ENCODE measurements around the gene OR2V1. TPM values are rescaled to one million over a fixed set of nuclear protein-coding genes. Genes with fewer than 3 reads are reported as not detected.
"Not testable (repeated sequence)": the region's sequence is repeated elsewhere in the genome, so short reads cannot be mapped to it uniquely, and the experiment has no call there.

OR2V1 gene
- not detected for total RNA-seq (2021; fragmentation: NEBNext Ultra II Directional; extraction: Animal tissue kit (Norgen Biotek cat#: 25700))
- long read RNA-seq, result 0 reads

- Mint-ChIP-seq H3K4me1 (ENCODE audit: low read depth) (peaks cover 34% of the 10 kb centered on the region), H3K4me3 (no peak within 1 kb of the TSS), H3K36me3 (ENCODE audit: low read depth) (no peaks in the 10 kb centered on the region; the same call in 1 of the 2 replicates), H3K9me3 (no peaks in the 10 kb centered on the region), H3K27ac (no peak within 1 kb of the TSS), H3K27me3 (ENCODE audit: insufficient read depth) (peaks cover 5% of the 10 kb centered on the region)
- TF ChIP-seq, protein P1, sequence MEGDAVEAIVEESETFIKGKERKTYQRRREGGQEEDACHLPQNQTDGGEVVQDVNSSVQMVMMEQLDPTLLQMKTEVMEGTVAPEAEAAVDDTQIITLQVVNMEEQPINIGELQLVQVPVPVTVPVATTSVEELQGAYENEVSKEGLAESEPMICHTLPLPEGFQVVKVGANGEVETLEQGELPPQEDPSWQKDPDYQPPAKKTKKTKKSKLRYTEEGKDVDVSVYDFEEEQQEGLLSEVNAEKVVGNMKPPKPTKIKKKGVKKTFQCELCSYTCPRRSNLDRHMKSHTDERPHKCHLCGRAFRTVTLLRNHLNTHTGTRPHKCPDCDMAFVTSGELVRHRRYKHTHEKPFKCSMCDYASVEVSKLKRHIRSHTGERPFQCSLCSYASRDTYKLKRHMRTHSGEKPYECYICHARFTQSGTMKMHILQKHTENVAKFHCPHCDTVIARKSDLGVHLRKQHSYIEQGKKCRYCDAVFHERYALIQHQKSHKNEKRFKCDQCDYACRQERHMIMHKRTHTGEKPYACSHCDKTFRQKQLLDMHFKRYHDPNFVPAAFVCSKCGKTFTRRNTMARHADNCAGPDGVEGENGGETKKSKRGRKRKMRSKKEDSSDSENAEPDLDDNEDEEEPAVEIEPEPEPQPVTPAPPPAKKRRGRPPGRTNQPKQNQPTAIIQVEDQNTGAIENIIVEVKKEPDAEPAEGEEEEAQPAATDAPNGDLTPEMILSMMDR (IDR thresholded peaks at IDR 0.05), result no peak
- DNase-seq, result no peak
Observed at GRCh38 chr5:181130832-181131496, at the start of gene OR2V1. TSS of gene OR2V1 (minus strand) at chr5:181131169. CDS start at chr5:181125304, 5,865 bp downstream.

- not testable (repeated sequence) for DNase-seq; H3K4me3 Mint-ChIP-seq; H3K36me3 Mint-ChIP-seq (ENCODE audit: low read depth); H3K27ac Mint-ChIP-seq; H3K9me3 Mint-ChIP-seq
- Mint-ChIP-seq H3K27me3 (ENCODE audit: insufficient read depth) (peaks cover 16% of the 10 kb centered on the region), H3K4me1 (ENCODE audit: low read depth) (peaks cover 23% of the 10 kb centered on the region)
Observed at GRCh38 chr5:181177559-181177958, 46.6 kb upstream of the OR2V1 start.

GRCh38 chr5:181176254-181176952, 45.4 kb upstream of the OR2V1 start:
- Mint-ChIP-seq H3K27me3 (ENCODE audit: insufficient read depth) (peaks cover 16% of the 10 kb centered on the region), H3K36me3 (ENCODE audit: low read depth) (no peaks in the 10 kb centered on the region), H3K9me3 (no peaks in the 10 kb centered on the region), H3K4me3 (no peak overlapping the region), H3K27ac (no peak overlapping the region), H3K4me1 (ENCODE audit: low read depth) (peaks cover 13% of the 10 kb centered on the region)
- TF ChIP-seq, protein P1 (IDR thresholded peaks at IDR 0.05), result no peak
- DNase-seq, result no peak

- Mint-ChIP-seq H3K4me1 (ENCODE audit: low read depth) (peaks cover 37% of the 10 kb centered on the region), H3K4me3 (peak overlapping the region; percentile 69)
Observed at GRCh38 chr5:181173420-181174342, 42.7 kb upstream of the OR2V1 start.

GRCh38 chr5:181173027-181173419, 42.1 kb upstream of the OR2V1 start:
- TF ChIP-seq, protein P1 (IDR thresholded peaks at IDR 0.05), result no peak; the same call in 1 of the 2 replicates
- Mint-ChIP-seq H3K27ac (peak overlapping the region; percentile 28), H3K27me3 (ENCODE audit: insufficient read depth) (peaks cover 20% of the 10 kb centered on the region), H3K4me3 (peak overlapping the region; percentile 69), H3K9me3 (no peaks in the 10 kb centered on the region), H3K4me1 (ENCODE audit: low read depth) (peaks cover 44% of the 10 kb centered on the region), H3K36me3 (ENCODE audit: low read depth) (no peaks in the 10 kb centered on the region)
- DNase-seq, result no peak

More at GRCh38 chr5:181173420-181174342, 42.7 kb upstream of the OR2V1 start:
- no peaks in the 10 kb centered on the region for H3K36me3 Mint-ChIP-seq (ENCODE audit: low read depth)
- TF ChIP-seq, protein P1 (IDR thresholded peaks at IDR 0.05), result no peak
- peak; percentile 77 for DNase-seq
- no peaks in the 10 kb centered on the region for H3K9me3 Mint-ChIP-seq
- peak overlapping the region; percentile 28 for H3K27ac Mint-ChIP-seq
- H3K27me3 Mint-ChIP-seq (ENCODE audit: insufficient read depth), result peaks cover 20% of the 10 kb centered on the region
